Trophoblast cell (in vitro differentiated cells and primary cell): Measurements from ENCODE around the gene HBP1.

ENCODE experiments used
- DNase-seq, 2 donors: peaks; one replicate each; pipeline ENCODE4 v3.0.0-alpha.2; 2016
- H2AFZ ChIP-seq: 2 replicates; pipeline ENCODE4 v1.6.1; 2013; ENCODE audit warnings: low read length, moderate library complexity, mild to moderate bottlenecking; ENCODE audit not compliant: insufficient read depth, poor library complexity
- H2AK5ac ChIP-seq: 2 replicates; pipeline ENCODE4 v1.6.1; 2013; ENCODE audit warnings: mild to moderate bottlenecking, low read length
- H2BK120ac ChIP-seq: 2 replicates; pipeline ENCODE4 v1.6.1; 2013; ENCODE audit warnings: low read length, mild to moderate bottlenecking, moderate library complexity; ENCODE audit not compliant: insufficient read depth, poor library complexity
- H2BK12ac ChIP-seq: 2 replicates; pipeline ENCODE4 v1.6.1; 2013; ENCODE audit warnings: mild to moderate bottlenecking, low read length, moderate library complexity
- H2BK5ac ChIP-seq: 2 replicates; pipeline ENCODE4 v1.6.1; 2013; ENCODE audit warnings: low read length, low read depth, moderate library complexity, mild to moderate bottlenecking; ENCODE audit not compliant: poor library complexity
- H3K14ac ChIP-seq: 2 replicates; pipeline ENCODE4 v1.6.1; 2013; ENCODE audit warnings: mild to moderate bottlenecking, low read length
- H3K18ac ChIP-seq: 2 replicates; pipeline ENCODE4 v1.6.1; 2013; ENCODE audit warnings: mild to moderate bottlenecking, low read length
- H3K23ac ChIP-seq: 2 replicates; pipeline ENCODE4 v1.6.1; 2013; ENCODE audit warnings: low read length
- H3K27ac ChIP-seq: 2 replicates; pipeline ENCODE4 v1.5.1; 2013; ENCODE audit warnings: low read depth, mild to moderate bottlenecking, inconsistent platforms, low read length, moderate library complexity
- H3K27me3 ChIP-seq: 2 replicates; pipeline ENCODE4 v1.6.1; 2013; ENCODE audit warnings: inconsistent platforms, mild to moderate bottlenecking, low read length, moderate library complexity; ENCODE audit not compliant: insufficient read depth
- H3K36me3 ChIP-seq, 2 experiments: 1 replicate in 1 of 2; 2 replicates in 1 of 2; pipeline ENCODE4 v1.6.1; 2013; ENCODE audit warnings: low read length in 2 of 2, mild to moderate bottlenecking in 2 of 2, moderate library complexity in 1 of 2; ENCODE audit not compliant: insufficient read depth in 2 of 2, control insufficient read depth in 1 of 2
- H3K4ac ChIP-seq: 2 replicates; pipeline ENCODE4 v1.6.1; 2013; ENCODE audit warnings: low read depth, mild to moderate bottlenecking, low read length, moderate library complexity
- H3K4me1 ChIP-seq, 2 experiments: 1 replicate in 1 of 2; 2 replicates in 1 of 2; pipeline ENCODE4 v1.6.1; 2013; ENCODE audit warnings: low read length in 2 of 2, mild to moderate bottlenecking in 2 of 2, moderate library complexity in 1 of 2; ENCODE audit not compliant: insufficient read depth in 2 of 2, control insufficient read depth in 1 of 2
- H3K4me2 ChIP-seq: 2 replicates; pipeline ENCODE4 v1.6.1; 2013; ENCODE audit warnings: inconsistent platforms, mild to moderate bottlenecking, low read length, moderate library complexity
- H3K4me3 ChIP-seq: 2 replicates; pipeline ENCODE4 v1.5.1; 2013; ENCODE audit warnings: mild to moderate bottlenecking, low read depth, low read length, inconsistent platforms
- H3K79me1 ChIP-seq: one replicate; pipeline ENCODE4 v1.6.1; 2013; ENCODE audit warnings: low read length
- H3K79me2 ChIP-seq: 2 replicates; pipeline ENCODE4 v1.6.1; 2013; ENCODE audit warnings: low read length, mild to moderate bottlenecking; ENCODE audit not compliant: control insufficient read depth, insufficient read depth, poor library complexity
- H3K9ac ChIP-seq: 2 replicates; pipeline ENCODE4 v1.6.1; 2013; ENCODE audit warnings: mild to moderate bottlenecking, low read length
- H3K9me3 ChIP-seq: 2 replicates; pipeline ENCODE4 v1.6.1; 2013; ENCODE audit warnings: low read depth, mild to moderate bottlenecking, control low read depth, inconsistent platforms, low read length; ENCODE audit not compliant: insufficient read depth
- H4K12ac ChIP-seq: 2 replicates; pipeline ENCODE4 v1.6.1; 2013; ENCODE audit warnings: low read depth, mild to moderate bottlenecking, low read length, moderate library complexity
- H4K8ac ChIP-seq: 2 replicates; pipeline ENCODE4 v1.6.1; 2013; ENCODE audit warnings: low read depth, mild to moderate bottlenecking, low read length, moderate library complexity
- H4K91ac ChIP-seq: one replicate; pipeline ENCODE4 v1.6.1; 2013; ENCODE audit warnings: low read depth, mild to moderate bottlenecking, low read length, moderate library complexity
- WGBS: extraction: QIAGEN DNeasy Blood & Tissue Kit; methylation state at CpG from one replicate; pipeline ENCODE4 v1.1.7; 2013; ENCODE audit warnings: missing lambda C conversion rate; ENCODE audit not compliant: insufficient read length, insufficient coverage; ENCODE audit errors: extremely low coverage; 5-methylcytosine and 5-hydroxymethylcytosine counted together

HBP1 gene

GRCh38 chr7:107210400-107210799 lies 41.6 kb downstream of the HBP1 start:
- H3K27me3 ChIP-seq, result no peaks in the 10 kb centered on the region
- no peak overlapping the region for H2AK5ac ChIP-seq
- no peak overlapping the region for H3K27ac ChIP-seq
- no peak overlapping the region for H3K4ac ChIP-seq
- H2BK12ac ChIP-seq, result no peak overlapping the region
- peaks cover 6 to 8% of the 10 kb centered on the region in 2 experiments for H3K36me3 ChIP-seq
- no peak overlapping the region for H4K91ac ChIP-seq
- H3K79me1 ChIP-seq, result no peaks in the 10 kb centered on the region
- H3K18ac ChIP-seq, result no peak overlapping the region
- no peaks in the 10 kb centered on the region for H3K9me3 ChIP-seq
- no peak overlapping the region for H3K14ac ChIP-seq
- no peaks in the 10 kb centered on the region for H3K4me1 ChIP-seq
- H4K12ac ChIP-seq, result no peak overlapping the region
- no peak overlapping the region for H3K4me2 ChIP-seq
- H2BK5ac ChIP-seq, result no peak overlapping the region
- H2BK120ac ChIP-seq, result no peak overlapping the region
- no peak overlapping the region for H4K8ac ChIP-seq
- peak; percentile 42 to 66 for DNase-seq
- H3K23ac ChIP-seq, result no peak overlapping the region
- no peak overlapping the region for H2AFZ ChIP-seq
- no peaks in the 10 kb centered on the region for H3K79me2 ChIP-seq
- WGBS, result no CpG with 5 or more reads among the region's 4 CpGs
- no peak overlapping the region for H3K4me3 ChIP-seq
- H3K9ac ChIP-seq, result no peak overlapping the region

GRCh38 chr7:107212725-107213124 lies 43.9 kb downstream of the HBP1 start:
- no peak overlapping the region for H4K91ac ChIP-seq
- no CpG with 5 or more reads among the region's 2 CpGs for WGBS

GRCh38 chr7:107213193-107213788 lies 44.5 kb downstream of the HBP1 start:
- no peaks in the 10 kb centered on the region for H3K9me3 ChIP-seq
- H4K12ac ChIP-seq, result no peak overlapping the region
- H2AFZ ChIP-seq, result no peak overlapping the region
- H3K4me1 ChIP-seq, result no peaks in the 10 kb centered on the region
- no peak for DNase-seq
- no peak overlapping the region for H2BK120ac ChIP-seq
- no peak overlapping the region for H3K14ac ChIP-seq
- no peak overlapping the region for H2AK5ac ChIP-seq
- no peak overlapping the region for H3K18ac ChIP-seq
- no peak overlapping the region for H2BK5ac ChIP-seq
- WGBS, result no CpG with 5 or more reads among the region's 5 CpGs
- H3K27me3 ChIP-seq, result no peaks in the 10 kb centered on the region
- no peak overlapping the region for H3K4me3 ChIP-seq
- no peak overlapping the region for H2BK12ac ChIP-seq
- no peaks in the 10 kb centered on the region for H3K79me1 ChIP-seq
- no peak overlapping the region for H3K4me2 ChIP-seq
- H3K9ac ChIP-seq, result no peak overlapping the region
- no peak overlapping the region for H4K8ac ChIP-seq
- no peak overlapping the region for H3K27ac ChIP-seq
- no peak overlapping the region for H4K91ac ChIP-seq
- no peak overlapping the region for H3K23ac ChIP-seq
- H3K79me2 ChIP-seq, result no peaks in the 10 kb centered on the region
- H3K36me3 ChIP-seq, result peaks cover 2 to 8% of the 10 kb centered on the region in 2 experiments
- H3K4ac ChIP-seq, result no peak overlapping the region

More at GRCh38 chr7:107212725-107213124, 43.9 kb downstream of the HBP1 start:
- no peak overlapping the region for H2BK12ac ChIP-seq
- H3K4me3 ChIP-seq, result no peak overlapping the region
- H2BK5ac ChIP-seq, result no peak overlapping the region
- no peak overlapping the region for H4K12ac ChIP-seq
- H3K23ac ChIP-seq, result no peak overlapping the region
- H3K14ac ChIP-seq, result no peak overlapping the region
- no peak overlapping the region for H2AK5ac ChIP-seq
- no peaks in the 10 kb centered on the region for H3K9me3 ChIP-seq
- no peaks in the 10 kb centered on the region for H3K79me2 ChIP-seq
- H3K9ac ChIP-seq, result no peak overlapping the region
- H3K36me3 ChIP-seq, result peaks cover 2 to 8% of the 10 kb centered on the region in 2 experiments
- H3K27me3 ChIP-seq, result no peaks in the 10 kb centered on the region
- no peak overlapping the region for H3K18ac ChIP-seq
- H3K4me1 ChIP-seq, result no peaks in the 10 kb centered on the region
- no peak for DNase-seq
- H3K4me2 ChIP-seq, result no peak overlapping the region
- H3K27ac ChIP-seq, result no peak overlapping the region
- H4K8ac ChIP-seq, result no peak overlapping the region
- H3K79me1 ChIP-seq, result no peaks in the 10 kb centered on the region
- H3K4ac ChIP-seq, result no peak overlapping the region
- H2AFZ ChIP-seq, result no peak overlapping the region
- H2BK120ac ChIP-seq, result no peak overlapping the region

- Histone ChIP-seq H3K18ac (no peak overlapping the region), H3K79me2 (no peaks in the 10 kb centered on the region), H4K91ac (no peak overlapping the region), H3K4ac (no peak overlapping the region), H3K9ac (no peak overlapping the region), H3K36me3 (peaks cover 2 to 5% of the 10 kb centered on the region in 2 experiments), H4K8ac (no peak overlapping the region), H2BK12ac (no peak overlapping the region), H3K4me1 (no peaks in the 10 kb centered on the region), H3K4me2 (no peak overlapping the region), H3K27ac (no peak overlapping the region), H3K27me3 (no peaks in the 10 kb centered on the region), H2BK120ac (no peak overlapping the region), H3K14ac (no peak overlapping the region), H3K9me3 (no peaks in the 10 kb centered on the region), H3K23ac (no peak overlapping the region), H2AFZ (no peak overlapping the region), H3K79me1 (no peaks in the 10 kb centered on the region), H3K4me3 (no peak overlapping the region), H2BK5ac (no peak overlapping the region), H4K12ac (no peak overlapping the region), H2AK5ac (no peak overlapping the region)
- no peak for DNase-seq
These were observed 45.1 kb downstream of the HBP1 start for GRCh38 chr7:107213945-107214344.
